Liver (tissue), 9 donors: Measurements from ENCODE around the gene SPAG16. TPM values are rescaled to one million over a fixed set of nuclear protein-coding genes. Genes with fewer than 3 reads are reported as not detected.

Experiments used
- DNase-seq: peaks from one replicate; pipeline ENCODE4 v3.0.0-alpha.2; 2017; ENCODE audit warnings: low spot score
- H3K27ac ChIP-seq, 2 donors: one replicate each; pipeline ENCODE4 v1.7.0; 2013; ENCODE audit warnings: inconsistent platforms in 2 of 2, low read length in 2 of 2, control low read depth in 1 of 2, low read depth in 1 of 2, mild to moderate bottlenecking in 1 of 2
- H3K27me3 ChIP-seq, 4 donors: one replicate each; pipeline versions ENCODE4 v1.6.1 to v1.7.0; 2013; ENCODE audit warnings: low read length in 3 of 4, inconsistent platforms in 1 of 4, mild to moderate bottlenecking in 1 of 4, moderate library complexity in 1 of 4; ENCODE audit not compliant: control insufficient read depth in 4 of 4, insufficient read depth in 4 of 4
- H3K36me3 ChIP-seq, 4 donors: one replicate each; pipeline versions ENCODE4 v1.6.1 to v1.7.0; 2013; ENCODE audit warnings: low read length in 3 of 4, mild to moderate bottlenecking in 3 of 4, low read depth in 1 of 4, moderate library complexity in 1 of 4; ENCODE audit not compliant: control insufficient read depth in 4 of 4, insufficient read depth in 3 of 4
- H3K4me1 ChIP-seq, 4 donors: one replicate each; pipeline versions ENCODE4 v1.6.1 to v1.7.0; 2013; ENCODE audit warnings: low read length in 3 of 4, mild to moderate bottlenecking in 3 of 4, moderate library complexity in 1 of 4; ENCODE audit not compliant: control insufficient read depth in 4 of 4, insufficient read depth in 4 of 4
- H3K4me3 ChIP-seq, 3 donors: one replicate each; pipeline versions ENCODE4 v1.6.1 to v1.7.0; 2013; ENCODE audit warnings: low read length in 3 of 3, control low read depth in 1 of 3, low read depth in 1 of 3, mild to moderate bottlenecking in 1 of 3
- H3K9ac ChIP-seq, 2 donors: one replicate each; pipeline ENCODE4 v1.7.0; 2013; ENCODE audit warnings: low read length in 2 of 2, mild to moderate bottlenecking in 2 of 2, moderate library complexity in 2 of 2, control low read depth in 1 of 2, low read depth in 1 of 2
- H3K9me3 ChIP-seq, 4 donors: one replicate each; pipeline versions ENCODE4 v1.6.1 to v1.7.0; 2013; ENCODE audit warnings: low read length in 3 of 4; ENCODE audit not compliant: control insufficient read depth in 4 of 4
- CTCF ChIP-seq: fragments of 150-350 bp; IDR thresholded peaks from 2 replicates; pipeline ENCODE4 v1.5.1; 2017; ENCODE audit warnings: improper control_type of control experiment, low read depth, low read length; ENCODE audit not compliant: missing input control
- EGR1 ChIP-seq, 2 donors: IDR thresholded peaks; 2 replicates each; pipeline ENCODE4 v1.6.1; 2016 to 2018; ENCODE audit warnings: antibody characterized with exemption in 2 of 2, low read depth in 2 of 2
- FOXA1 ChIP-seq: IDR thresholded peaks from 2 replicates; pipeline ENCODE4 v1.6.1; 2016; ENCODE audit warnings: antibody characterized with exemption
- FOXA2 ChIP-seq: IDR thresholded peaks from 2 replicates; pipeline ENCODE4 v1.6.1; 2016; ENCODE audit warnings: antibody characterized with exemption
- GABPA ChIP-seq, 2 donors: IDR thresholded peaks in 1 of 2; conservative IDR thresholded peaks in 1 of 2; 2 replicates each; pipeline ENCODE4 v1.6.1; 2016; ENCODE audit warnings: antibody characterized with exemption in 2 of 2, mild to moderate bottlenecking in 1 of 2, moderate library complexity in 1 of 2
- HNF4A ChIP-seq, 2 donors: conservative IDR thresholded peaks; 2 replicates each; pipeline ENCODE4 v1.6.1; 2016; ENCODE audit warnings: antibody characterized with exemption in 2 of 2, mild to moderate bottlenecking in 2 of 2
- HNF4G ChIP-seq: IDR thresholded peaks from 2 replicates; pipeline ENCODE4 v1.6.1; 2016; ENCODE audit warnings: antibody characterized with exemption
- JUND ChIP-seq, 2 donors: IDR thresholded peaks; 2 replicates each; pipeline ENCODE4 v1.6.1; 2016; ENCODE audit warnings: antibody characterized with exemption in 2 of 2
- MAX ChIP-seq: IDR thresholded peaks from 2 replicates; pipeline ENCODE4 v1.6.1; 2016; ENCODE audit warnings: antibody characterized with exemption
- NR2F2 ChIP-seq: IDR thresholded peaks from 2 replicates; pipeline ENCODE4 v1.6.1; 2016; ENCODE audit warnings: antibody characterized with exemption
- RAD21 ChIP-seq, 2 donors: IDR thresholded peaks; 2 replicates each; pipeline ENCODE4 v1.6.1; 2016; ENCODE audit warnings: antibody characterized with exemption in 2 of 2, mild to moderate bottlenecking in 2 of 2
- REST ChIP-seq: IDR thresholded peaks from 2 replicates; pipeline ENCODE4 v1.6.1; 2016; ENCODE audit warnings: antibody characterized with exemption, mild to moderate bottlenecking
- RXRA ChIP-seq, 2 donors: IDR thresholded peaks; 2 replicates each; pipeline ENCODE4 v1.6.1; 2017 to 2018; ENCODE audit warnings: antibody characterized with exemption in 2 of 2, mild to moderate bottlenecking in 1 of 2
- SP1 ChIP-seq: IDR thresholded peaks from 2 replicates; pipeline ENCODE4 v1.6.1; 2018; ENCODE audit warnings: antibody characterized with exemption, mild to moderate bottlenecking
- TAF1 ChIP-seq: conservative IDR thresholded peaks from 2 replicates; pipeline ENCODE4 v1.6.1; 2016; ENCODE audit warnings: antibody characterized with exemption, mild to moderate bottlenecking
- YY1 ChIP-seq: IDR thresholded peaks from 2 replicates; pipeline ENCODE4 v1.6.1; 2016; ENCODE audit warnings: antibody characterized with exemption, mild to moderate bottlenecking
- ZBTB33 ChIP-seq: IDR thresholded peaks from 2 replicates; pipeline ENCODE4 v1.6.1; 2016; ENCODE audit warnings: antibody characterized with exemption
- WGBS: extraction: QIAGEN DNeasy Blood & Tissue Kit; methylation state at CpG from one replicate; pipeline ENCODE4 v1.1.7; 2013; 5-methylcytosine and 5-hydroxymethylcytosine counted together
- polyA plus RNA-seq, 2 donors: library from polyadenylated mRNA; stranded (reverse) in 1 of 2; unstranded in 1 of 2; fragments of 200-250 nt in 1 of 2; fragments of >200 nt in 1 of 2; fragmentation: Nextera tagmentation in 1 of 2; extraction: Ambion mirVana in 1 of 2; gene quantifications; one replicate each; pipeline versions ENCODE4 v1.2.1 to v1.2.3, GENCODE V29; 2013 to 2015
- total RNA-seq, 2 donors: library from RNA; depleted of rRNA; stranded (reverse); fragments of >200 nt; gene quantifications; one replicate each; pipeline ENCODE4 v1.2.3, GENCODE V29; 2014
- donor health status: healthy.
- donor health status: healthy.
- donor health status: healthy.
- donor health status: healthy.
- donor health status: healthy.

The SPAG16 gene
- total and polyA plus RNA-seq, 4 donors, result 6.4 to 12.7 (median 11.4) TPM

GRCh38 chr2:213923543-213923942 lies 639.3 kb downstream of the SPAG16 start:
- Histone ChIP-seq H3K4me3 (no peak overlapping the region), H3K4me1 (no peaks in the 10 kb centered on the region), H3K9me3 (peaks cover 3 to 14% (median 9%) of the 10 kb centered on the region in 4 donors), H3K27me3 (peaks cover 0 to 5% (median 0%) of the 10 kb centered on the region in 4 donors), H3K27ac (no peak overlapping the region), H3K9ac (no peak overlapping the region), H3K36me3 (no peaks in the 10 kb centered on the region)
- TF ChIP-seq HNF4A (conservative IDR thresholded peaks at IDR 0.05), result no peak
- TF ChIP-seq SP1, result no peak
- WGBS, result 74% methylated on average over 3 of the region's 3 CpGs
- no peak for DNase-seq

- H3K27me3 ChIP-seq, result no peaks in the 10 kb centered on the region
- no peaks in the 10 kb centered on the region for H3K4me1 ChIP-seq
- no peak overlapping the region for H3K9ac ChIP-seq
- H3K9me3 ChIP-seq, result no peaks in the 10 kb centered on the region
- H3K36me3 ChIP-seq, result no peaks in the 10 kb centered on the region
- no peak overlapping the region for H3K27ac ChIP-seq
- no peak overlapping the region for H3K4me3 ChIP-seq
- WGBS, result 92% methylated on average over 1 of the region's 1 CpG
- no peak for DNase-seq
- no peak for TF ChIP-seq GABPA (IDR thresholded peaks at IDR 0.05 in 1 of 2, conservative IDR thresholded peaks at IDR 0.05 in 1 of 2)
- TF ChIP-seq CTCF, result peak; percentile 52
- TF ChIP-seq RAD21 (IDR thresholded peaks at IDR 0.05), result peak; percentile 66 to 72
- no peak for TF ChIP-seq RXRA (IDR thresholded peaks at IDR 0.05)
- no peak for TF ChIP-seq MAX
- no peak for TF ChIP-seq NR2F2
- TF ChIP-seq ZBTB33, result no peak
Observed at GRCh38 chr2:213934560-213934959, 650.3 kb downstream of the SPAG16 start.

GRCh38 chr2:213958086-213958485 lies 673.8 kb downstream of the SPAG16 start:
- no peak overlapping the region for H3K9ac ChIP-seq
- WGBS, result 72% methylated on average over 2 of the region's 2 CpGs
- no peaks in the 10 kb centered on the region for H3K36me3 ChIP-seq
- H3K9me3 ChIP-seq, result no peaks in the 10 kb centered on the region
- no peak for DNase-seq
- no peaks in the 10 kb centered on the region for H3K27me3 ChIP-seq
- TF ChIP-seq SP1 (no peak), FOXA1 (no peak), REST (no peak), GABPA (IDR thresholded peaks at IDR 0.05 in 1 of 2, conservative IDR thresholded peaks at IDR 0.05 in 1 of 2) (no peak), YY1 (no peak), TAF1 (no peak), MAX (no peak), RXRA (IDR thresholded peaks at IDR 0.05) (no peak), FOXA2 (no peak), EGR1 (IDR thresholded peaks at IDR 0.05; ENCODE audit: low read depth in 2 of 2) (no peak), RAD21 (IDR thresholded peaks at IDR 0.05) (no peak), JUND (IDR thresholded peaks at IDR 0.05) (no peak), HNF4G (no peak)
- H3K4me1 ChIP-seq, result no peaks in the 10 kb centered on the region
- H3K27ac ChIP-seq, result no peak overlapping the region
- no peak overlapping the region for H3K4me3 ChIP-seq
